A549 (cell line): ENCODE measurements around the gene RUNX2. TPM values are rescaled to one million over a fixed set of nuclear protein-coding genes. Genes with fewer than 3 reads are reported as not detected.

Source experiments
- ATAC-seq, 2 experiments: fragments of 200-7000 bp in 1 of 2; fragments of >200 bp in 1 of 2; cut with Nextera tagmentation in 1 of 2; cut with Tn5 transposase in 1 of 2; 3 replicates each; pipeline versions ENCODE4 v1.8.0 to v1.9.1; 2018 to 2020; ENCODE audit warnings: mild to moderate bottlenecking in 1 of 2, moderate library complexity in 1 of 2
- CTCF ChIA-PET: fragments of 300-600 bp; sonication (Branson Sonifier 250); formaldehyde crosslinking; extraction: SDS; loops from one replicate; lab custom pipeline; 2021; ENCODE audit warnings: antibody characterized with exemption, inconsistent platforms; lab: Yijun Ruan, JAX
- POLR2A ChIA-PET: fragments of 350-600 bp; formaldehyde crosslinking; extraction: SDS; loops from one replicate; lab custom pipeline; 2021; ENCODE audit warnings: antibody characterized with exemption, inconsistent platforms; lab: Yijun Ruan, JAX
- DNase-seq, 2 experiments: peaks; one replicate each; pipeline versions ENCODE4 v3.0.0 to v3.0.0-alpha.2; 2011 to 2016; ENCODE audit warnings: low read depth in 1 of 2, low spot score in 1 of 2
- FAIRE-seq: peaks from 2 replicates; lab custom pipeline; 2011; peaks lifted over from hg19 to GRCh38; lab: Jason Lieb, UNC
- H3K27ac ChIP-seq, 2 experiments: fragments of >200 bp; sonication (Bioruptor Twin); formaldehyde crosslinking; 3 replicates each; pipeline ENCODE4 v1.5.1; 2016 to 2017
- H3K4me1 ChIP-seq: fragments of >200 bp; sonication (Bioruptor Twin); formaldehyde crosslinking; 3 replicates; pipeline ENCODE4 v1.6.1; 2016
- H3K4me2 ChIP-seq: fragments of >200 bp; sonication (Bioruptor Twin); formaldehyde crosslinking; 3 replicates; pipeline ENCODE4 v1.6.1; 2016
- H3K4me3 ChIP-seq: fragments of >200 bp; sonication (Bioruptor Twin); formaldehyde crosslinking; 3 replicates; pipeline ENCODE4 v1.5.1; 2016
- H3K9me3 ChIP-seq: fragments of >200 bp; sonication (Bioruptor Twin); formaldehyde crosslinking; 3 replicates; pipeline ENCODE4 v1.6.1; 2016
- BHLHE40 ChIP-seq: IDR thresholded peaks from 2 replicates; pipeline ENCODE4 v1.6.1; 2012; ENCODE audit warnings: low read depth, low read length, inconsistent platforms
- CHD4 ChIP-seq: fragments of 200-600 bp; sonication (generic); IDR thresholded peaks from 2 replicates; pipeline ENCODE4 v1.6.1; 2016; ENCODE audit warnings: antibody characterized with exemption, mild to moderate bottlenecking, borderline replicate concordance
- CTCF ChIP-seq: fragments of >200 bp; sonication (Bioruptor Twin); formaldehyde crosslinking; IDR thresholded peaks from 3 replicates; pipeline ENCODE4 v1.5.1; 2016
- EHF ChIP-seq: fragments of 250-450 bp; sonication (Bioruptor Pico); IDR thresholded peaks from 2 replicates; pipeline ENCODE4 v1.5.0; 2020; ENCODE audit warnings: mild to moderate bottlenecking
- EHMT2 ChIP-seq: fragments of 200-600 bp; sonication (generic); IDR thresholded peaks from 2 replicates; pipeline ENCODE4 v1.6.1; 2016; ENCODE audit warnings: antibody characterized with exemption, low read depth, mild to moderate bottlenecking, moderate library complexity
- ELK1 ChIP-seq: fragments of 150-350 bp; IDR thresholded peaks from 2 replicates; pipeline ENCODE4 v1.6.1; 2014; ENCODE audit warnings: low read depth, mild to moderate bottlenecking, low read length
- GATA3 ChIP-seq: IDR thresholded peaks from 2 replicates; pipeline ENCODE4 v1.6.1; 2012; ENCODE audit warnings: borderline replicate concordance
- HOXB5 ChIP-seq: fragments of 250-450 bp; sonication (Bioruptor Pico); IDR thresholded peaks from 2 replicates; pipeline ENCODE4 v1.5.0; 2020; ENCODE audit warnings: mild to moderate bottlenecking, moderate library complexity
- JUN ChIP-seq, 2 experiments: fragments of >200 bp; sonication (Bioruptor Twin); formaldehyde crosslinking; IDR thresholded peaks; 2 replicates in 1 of 2; 3 replicates in 1 of 2; pipeline ENCODE4 v1.6.1; 2016 to 2017
- KDM1A ChIP-seq: fragments of 200-600 bp; sonication (generic); IDR thresholded peaks from 2 replicates; pipeline ENCODE4 v1.6.1; 2016; ENCODE audit warnings: low read depth, mild to moderate bottlenecking
- MAFK ChIP-seq: fragments of 450-650 bp; IDR thresholded peaks from 2 replicates; pipeline ENCODE4 v1.6.1; 2014; ENCODE audit not compliant: partially characterized antibody
- MYC ChIP-seq: IDR thresholded peaks from 2 replicates; pipeline ENCODE4 v1.6.1; 2012; ENCODE audit warnings: mild to moderate bottlenecking, inconsistent platforms, low read length, improper control_type of control experiment, borderline replicate concordance
- NFE2L2 ChIP-seq: fragments of 150-350 bp; conservative IDR thresholded peaks from 2 replicates; pipeline ENCODE4 v1.6.1; 2014; ENCODE audit warnings: low read length
- POLR2A ChIP-seq: IDR thresholded peaks from 2 replicates; pipeline ENCODE4 v1.6.1; 2012; ENCODE audit warnings: mild to moderate bottlenecking, low read length
- POLR2AphosphoS2 ChIP-seq: conservative IDR thresholded peaks from 2 replicates; pipeline ENCODE4 v1.6.1; 2012; ENCODE audit warnings: low read length, improper control_type of control experiment, inconsistent platforms
- RARB ChIP-seq: fragments of 250-450 bp; sonication (Bioruptor Pico); IDR thresholded peaks from 2 replicates; pipeline ENCODE4 v1.8.0; 2021; ENCODE audit warnings: mild to moderate bottlenecking, moderate library complexity
- RCOR1 ChIP-seq: fragments of 150-350 bp; IDR thresholded peaks from 2 replicates; pipeline ENCODE4 v1.6.1; 2014; ENCODE audit warnings: antibody characterized with exemption, low read length, low read depth
- RFX5 ChIP-seq: fragments of 450-650 bp; IDR thresholded peaks from 2 replicates; pipeline ENCODE4 v1.7.1; 2014; ENCODE audit warnings: antibody characterized with exemption, mild to moderate bottlenecking, moderate library complexity
- WGBS: methylation state at CpG from one replicate; pipeline ENCODE4 v1.1.6; 2017; ENCODE audit errors: missing lambda C conversion rate; 5-methylcytosine and 5-hydroxymethylcytosine counted together
- polyA plus RNA-seq, 4 experiments: library from polyadenylated mRNA; depleted of rRNA in 3 of 4; stranded (reverse); fragments of >200 nt; fragmentation: RNase III in 1 of 4; extraction: RNeasy Plus Mini Kit Qiagen cat#74134 plus additional on column Dnase treatment in 1 of 4; gene quantifications; 2 replicates in 3 of 4; 3 replicates in 1 of 4; pipeline ENCODE4 v1.2.3, GENCODE V29; 2011 to 2017
- TF ChIP-seq, protein P1 (sequence below): fragments of 200-600 bp; sonication (generic); IDR thresholded peaks from 2 replicates; pipeline ENCODE4 v1.6.1; 2016; ENCODE audit warnings: antibody characterized with exemption, mild to moderate bottlenecking, moderate library complexity

RUNX2 gene
- polyA plus RNA-seq, 2 of the 4 experiments (the other 2 are of a cell fraction) = 0.13 to 0.83 TPM

DNA sequence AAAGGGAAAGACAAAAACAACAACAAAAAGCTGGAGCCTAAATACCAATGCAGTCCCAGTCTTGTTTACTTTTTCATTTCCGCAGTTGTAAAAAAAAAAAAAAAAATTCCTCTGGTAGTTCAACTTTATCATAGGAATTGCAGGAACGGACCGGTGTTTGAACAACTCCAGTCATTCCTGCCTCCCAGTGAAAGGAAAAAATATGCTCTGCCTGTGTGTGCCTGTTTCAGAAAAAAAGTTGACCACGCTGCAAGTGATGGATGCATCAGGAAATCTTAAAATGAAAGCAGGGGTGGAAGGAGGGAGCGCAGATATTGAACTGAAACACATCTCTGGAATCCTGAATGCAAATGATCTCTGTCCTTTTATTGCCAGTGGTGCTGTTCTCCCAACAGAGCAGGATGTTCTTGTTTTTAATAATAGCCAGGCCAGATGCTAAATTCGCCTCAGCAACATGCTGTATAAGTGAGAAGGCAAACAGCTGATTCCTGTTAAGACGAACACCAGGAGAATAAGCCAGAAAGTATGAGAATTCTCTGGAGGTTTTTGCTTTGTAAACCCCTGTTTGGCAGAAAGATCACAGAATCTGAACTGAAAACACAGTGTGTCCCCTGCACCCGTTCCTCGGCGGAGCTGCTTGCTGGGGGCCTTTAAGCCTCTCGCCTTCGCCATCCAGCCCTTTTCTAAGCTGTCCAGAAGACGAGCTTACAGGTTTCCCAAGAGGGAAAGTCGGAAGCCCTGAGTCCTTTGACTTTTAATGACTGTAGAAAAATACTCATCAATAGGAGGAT is 228.0 kb downstream of the RUNX2 start:
- ChIA-PET CTCF (interaction anchor here (0.6 to 1.5 kb wide), 2 partner anchors 159 to 944 kb away, joined by 4 read pairs; no protein-coding TSS in a partner anchor), POLR2A (no interaction called here)
- H3K4me3 ChIP-seq = no peak overlapping the region

GRCh38 chr6:45556828-45557227 is 228.7 kb downstream of the RUNX2 start:
- ATAC-seq (no peak), DNase-seq (no peak), FAIRE-seq (no peak)
- ChIA-PET POLR2A (no interaction called here), CTCF (interaction anchor here (1.5 kb wide), 1 partner anchor 158 kb away, joined by 4 read pairs; no protein-coding TSS in a partner anchor)
- no peak overlapping the region for H3K4me2 ChIP-seq
- no peak overlapping the region for H3K27ac ChIP-seq
- H3K4me1 ChIP-seq = no peaks in the 10 kb centered on the region
- TF ChIP-seq EHMT2 (no peak), MAFK (no peak), RARB (CRISPR knock-in tag) (no peak), ELK1 (no peak), RCOR1 (no peak), POLR2A (no peak), BHLHE40 (no peak), JUN (IDR thresholded peaks at IDR 0.05) (no peak), RFX5 (no peak), KDM1A (no peak), MYC (no peak), CHD4 (no peak), CTCF (no peak), EHF (CRISPR knock-in tag) (no peak), POLR2AphosphoS2 (no peak), GATA3 (no peak), NFE2L2 (no peak)
- H3K9me3 ChIP-seq = no peaks in the 10 kb centered on the region
- H3K4me3 ChIP-seq = no peak overlapping the region
- 84% methylated on average over 4 of the region's 5 CpGs for WGBS

More for the DNA sequence above, 228.0 kb downstream of the RUNX2 start:
- no peak for FAIRE-seq
- TF ChIP-seq, protein P1, sequence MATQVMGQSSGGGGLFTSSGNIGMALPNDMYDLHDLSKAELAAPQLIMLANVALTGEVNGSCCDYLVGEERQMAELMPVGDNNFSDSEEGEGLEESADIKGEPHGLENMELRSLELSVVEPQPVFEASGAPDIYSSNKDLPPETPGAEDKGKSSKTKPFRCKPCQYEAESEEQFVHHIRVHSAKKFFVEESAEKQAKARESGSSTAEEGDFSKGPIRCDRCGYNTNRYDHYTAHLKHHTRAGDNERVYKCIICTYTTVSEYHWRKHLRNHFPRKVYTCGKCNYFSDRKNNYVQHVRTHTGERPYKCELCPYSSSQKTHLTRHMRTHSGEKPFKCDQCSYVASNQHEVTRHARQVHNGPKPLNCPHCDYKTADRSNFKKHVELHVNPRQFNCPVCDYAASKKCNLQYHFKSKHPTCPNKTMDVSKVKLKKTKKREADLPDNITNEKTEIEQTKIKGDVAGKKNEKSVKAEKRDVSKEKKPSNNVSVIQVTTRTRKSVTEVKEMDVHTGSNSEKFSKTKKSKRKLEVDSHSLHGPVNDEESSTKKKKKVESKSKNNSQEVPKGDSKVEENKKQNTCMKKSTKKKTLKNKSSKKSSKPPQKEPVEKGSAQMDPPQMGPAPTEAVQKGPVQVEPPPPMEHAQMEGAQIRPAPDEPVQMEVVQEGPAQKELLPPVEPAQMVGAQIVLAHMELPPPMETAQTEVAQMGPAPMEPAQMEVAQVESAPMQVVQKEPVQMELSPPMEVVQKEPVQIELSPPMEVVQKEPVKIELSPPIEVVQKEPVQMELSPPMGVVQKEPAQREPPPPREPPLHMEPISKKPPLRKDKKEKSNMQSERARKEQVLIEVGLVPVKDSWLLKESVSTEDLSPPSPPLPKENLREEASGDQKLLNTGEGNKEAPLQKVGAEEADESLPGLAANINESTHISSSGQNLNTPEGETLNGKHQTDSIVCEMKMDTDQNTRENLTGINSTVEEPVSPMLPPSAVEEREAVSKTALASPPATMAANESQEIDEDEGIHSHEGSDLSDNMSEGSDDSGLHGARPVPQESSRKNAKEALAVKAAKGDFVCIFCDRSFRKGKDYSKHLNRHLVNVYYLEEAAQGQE = no peak
- no peak for TF ChIP-seq HOXB5 (CRISPR knock-in tag)
- TF ChIP-seq, all 56 proteins: peak for 0
- H3K4me2 ChIP-seq = no peak overlapping the region
- H3K27ac ChIP-seq = no peak overlapping the region
- no peaks in the 10 kb centered on the region for H3K9me3 ChIP-seq
- DNase-seq (no peak), ATAC-seq (no peak)
- no peaks in the 10 kb centered on the region for H3K4me1 ChIP-seq
- WGBS = 77% methylated on average over 14 of the region's 14 CpGs
